ENCODE measurements around the gene DNAAF8.
"Not testable (repeated sequence)": the region's sequence is repeated elsewhere in the genome, so short reads cannot be mapped to it uniquely, and the experiment has no call there.

DNAAF8 gene

DNA sequence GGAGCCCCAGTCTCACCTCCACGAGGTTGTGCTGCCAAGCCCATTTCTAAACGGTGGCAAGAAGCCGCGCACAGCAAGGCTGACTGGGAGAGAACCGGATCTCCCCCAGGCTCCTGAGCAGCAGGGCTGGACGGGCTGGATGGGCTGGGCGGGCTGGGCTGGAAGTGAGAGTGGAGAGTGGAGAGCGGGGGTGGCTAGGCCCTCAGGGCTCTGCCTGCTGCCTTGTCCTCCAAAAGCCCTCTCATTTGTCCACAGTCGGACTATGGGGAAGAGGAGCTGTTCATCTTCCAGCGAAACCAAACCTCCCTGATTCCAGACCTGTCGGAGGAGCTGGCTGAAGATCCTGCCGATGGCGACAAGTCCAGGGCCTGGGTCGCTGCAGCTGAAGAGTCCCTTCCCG, 3.2 kb downstream of the DNAAF8 start:
- no peaks in the 10 kb centered on the region for H3K9me3 ChIP-seq (ENCODE audit: control insufficient read depth, insufficient read depth, low read length)
- H3K4me1 ChIP-seq (ENCODE audit: control insufficient read depth, low read length) = peaks cover 7% of the 10 kb centered on the region
- H3K4me2 ChIP-seq (ENCODE audit: low read length) = no peak overlapping the region
- no peaks in the 10 kb centered on the region for H3K36me3 ChIP-seq (ENCODE audit: control insufficient read depth, low read length)
- H3K27me3 ChIP-seq (ENCODE audit: control insufficient read depth, low read length) = no peaks in the 10 kb centered on the region
- TF ChIP-seq, protein P1, sequence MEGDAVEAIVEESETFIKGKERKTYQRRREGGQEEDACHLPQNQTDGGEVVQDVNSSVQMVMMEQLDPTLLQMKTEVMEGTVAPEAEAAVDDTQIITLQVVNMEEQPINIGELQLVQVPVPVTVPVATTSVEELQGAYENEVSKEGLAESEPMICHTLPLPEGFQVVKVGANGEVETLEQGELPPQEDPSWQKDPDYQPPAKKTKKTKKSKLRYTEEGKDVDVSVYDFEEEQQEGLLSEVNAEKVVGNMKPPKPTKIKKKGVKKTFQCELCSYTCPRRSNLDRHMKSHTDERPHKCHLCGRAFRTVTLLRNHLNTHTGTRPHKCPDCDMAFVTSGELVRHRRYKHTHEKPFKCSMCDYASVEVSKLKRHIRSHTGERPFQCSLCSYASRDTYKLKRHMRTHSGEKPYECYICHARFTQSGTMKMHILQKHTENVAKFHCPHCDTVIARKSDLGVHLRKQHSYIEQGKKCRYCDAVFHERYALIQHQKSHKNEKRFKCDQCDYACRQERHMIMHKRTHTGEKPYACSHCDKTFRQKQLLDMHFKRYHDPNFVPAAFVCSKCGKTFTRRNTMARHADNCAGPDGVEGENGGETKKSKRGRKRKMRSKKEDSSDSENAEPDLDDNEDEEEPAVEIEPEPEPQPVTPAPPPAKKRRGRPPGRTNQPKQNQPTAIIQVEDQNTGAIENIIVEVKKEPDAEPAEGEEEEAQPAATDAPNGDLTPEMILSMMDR (IDR thresholded peaks at IDR 0.05; ENCODE audit: low read depth, low read length, poor library complexity, severe bottlenecking) = no peak
- TF ChIP-seq EZH2phosphoT487 (IDR thresholded peaks at IDR 0.05; ENCODE audit: borderline replicate concordance, low read length) = no peak
- no peaks in the 10 kb centered on the region for H3K9me2 ChIP-seq (replicated peaks; ENCODE audit: control insufficient read depth, low read length)
- H3K79me2 ChIP-seq (ENCODE audit: control insufficient read depth, low read length) = peaks cover 11% of the 10 kb centered on the region
- no peak overlapping the region for H3K4me3 ChIP-seq (ENCODE audit: low read length)
- no peak overlapping the region for H3K27ac ChIP-seq (ENCODE audit: low read depth, low read length)
- no peaks in the 10 kb centered on the region for H3F3A ChIP-seq (ENCODE audit: control insufficient read depth, insufficient read depth)
- H4K20me1 ChIP-seq (ENCODE audit: control insufficient read depth, insufficient read depth, low read depth, low read length) = no peaks in the 10 kb centered on the region

DNA sequence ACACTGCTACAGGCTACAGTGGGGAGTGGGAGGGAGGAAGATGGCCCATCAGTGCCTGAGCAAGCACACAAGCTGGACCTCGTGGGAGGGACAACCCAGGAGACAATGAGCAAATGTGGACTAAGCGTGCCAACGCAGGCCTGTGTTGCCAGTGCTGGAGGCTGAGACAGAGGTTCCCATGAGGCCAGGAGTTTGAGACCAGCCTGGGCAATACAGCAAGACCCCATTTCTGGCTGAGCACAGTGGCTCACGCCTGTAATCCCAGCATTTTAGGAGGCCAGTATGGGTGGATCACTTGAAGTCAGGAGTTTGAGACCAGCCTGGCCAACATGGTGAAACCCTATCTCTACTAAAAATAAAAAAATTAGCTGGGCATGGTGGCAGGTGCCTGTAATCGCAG, 4.0 kb downstream of the DNAAF8 start:
- H3F3A ChIP-seq (ENCODE audit: control insufficient read depth, insufficient read depth); H3K36me3 ChIP-seq (ENCODE audit: control insufficient read depth, low read length); H4K20me1 ChIP-seq (ENCODE audit: control insufficient read depth, insufficient read depth, low read depth, low read length); H3K4me3 ChIP-seq (ENCODE audit: low read length); H3K27me3 ChIP-seq (ENCODE audit: control insufficient read depth, low read length); H3K4me2 ChIP-seq (ENCODE audit: low read length); H3K9me3 ChIP-seq (ENCODE audit: control insufficient read depth, insufficient read depth, low read length); H3K79me2 ChIP-seq (ENCODE audit: control insufficient read depth, low read length); H3K27ac ChIP-seq (ENCODE audit: low read depth, low read length); H3K9me2 ChIP-seq (replicated peaks; ENCODE audit: control insufficient read depth, low read length): not testable (repeated sequence)
- H3K4me1 ChIP-seq (ENCODE audit: control insufficient read depth, low read length) = peaks cover 15% of the 10 kb centered on the region

- no peaks in the 10 kb centered on the region for H3K9me3 ChIP-seq (ENCODE audit: control insufficient read depth, insufficient read depth, low read length)
- no peaks in the 10 kb centered on the region for H3F3A ChIP-seq (ENCODE audit: control insufficient read depth, insufficient read depth)
- no peak overlapping the region for H3K27ac ChIP-seq (ENCODE audit: low read depth, low read length)
- H3K36me3 ChIP-seq (ENCODE audit: control insufficient read depth, low read length) = no peaks in the 10 kb centered on the region
- H3K4me2 ChIP-seq (ENCODE audit: low read length) = peak overlapping the region; percentile 70
- TF ChIP-seq EZH2phosphoT487 (IDR thresholded peaks at IDR 0.05; ENCODE audit: borderline replicate concordance, low read length) = no peak
- TF ChIP-seq, protein P1 (IDR thresholded peaks at IDR 0.05; ENCODE audit: low read depth, low read length, poor library complexity, severe bottlenecking) = no peak
- H4K20me1 ChIP-seq (ENCODE audit: control insufficient read depth, insufficient read depth, low read depth, low read length) = no peaks in the 10 kb centered on the region
- H3K4me3 ChIP-seq (ENCODE audit: low read length) = peak overlapping the region; percentile 64
- peaks cover 29% of the 10 kb centered on the region for H3K4me1 ChIP-seq (ENCODE audit: control insufficient read depth, low read length)
- H3K79me2 ChIP-seq (ENCODE audit: control insufficient read depth, low read length) = no peaks in the 10 kb centered on the region
- H3K27me3 ChIP-seq (ENCODE audit: control insufficient read depth, low read length) = no peaks in the 10 kb centered on the region
- H3K9me2 ChIP-seq (replicated peaks; ENCODE audit: control insufficient read depth, low read length) = no peaks in the 10 kb centered on the region
These were observed 9.0 kb downstream of the DNAAF8 start for GRCh38 chr16:4743226-4743878.

DNA sequence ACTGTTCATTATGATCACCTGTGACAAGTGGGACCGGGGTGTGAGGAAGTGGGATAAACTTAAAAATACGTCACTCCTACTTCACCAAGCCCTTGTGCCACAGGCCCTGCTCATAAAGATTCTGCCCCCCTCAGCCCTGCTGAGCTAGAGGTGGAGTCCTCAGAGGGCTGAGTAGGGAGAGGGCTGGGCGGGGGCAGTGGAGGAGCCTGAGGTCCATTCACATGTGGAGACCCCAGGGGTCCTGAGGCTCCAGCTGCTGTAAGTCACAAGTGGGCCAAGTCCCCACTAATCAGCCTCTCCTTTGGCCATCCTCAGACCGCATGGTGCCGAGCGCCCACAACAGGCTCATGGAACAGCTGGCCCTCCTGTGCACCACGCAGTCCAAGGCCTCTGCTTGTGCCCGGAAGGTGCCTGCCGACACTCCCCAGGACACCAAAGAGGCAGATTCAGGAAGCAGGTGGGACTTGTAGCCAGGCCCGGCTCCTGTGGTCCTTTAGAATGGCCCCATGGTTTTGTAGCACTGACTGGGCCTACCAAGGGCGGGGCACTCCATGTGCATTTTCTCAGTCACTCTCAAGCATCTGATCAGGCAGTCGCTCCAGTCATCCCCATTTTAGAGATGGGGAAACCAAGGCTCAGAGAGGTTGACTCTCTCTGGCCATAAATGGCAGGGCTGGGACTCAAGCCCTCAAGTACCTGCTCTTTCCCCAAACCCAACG, 10.4 kb downstream of the DNAAF8 start:
- no peaks in the 10 kb centered on the region for H3K79me2 ChIP-seq (ENCODE audit: control insufficient read depth, low read length)
- no peaks in the 10 kb centered on the region for H3K36me3 ChIP-seq (ENCODE audit: control insufficient read depth, low read length)
- peaks cover 34% of the 10 kb centered on the region for H3K4me1 ChIP-seq (ENCODE audit: control insufficient read depth, low read length)
- H3K9me2 ChIP-seq (replicated peaks; ENCODE audit: control insufficient read depth, low read length) = no peaks in the 10 kb centered on the region
- no peaks in the 10 kb centered on the region for H3K27me3 ChIP-seq (ENCODE audit: control insufficient read depth, low read length)
- H3K4me2 ChIP-seq (ENCODE audit: low read length) = no peak overlapping the region
- no peak overlapping the region for H3K27ac ChIP-seq (ENCODE audit: low read depth, low read length)
- H4K20me1 ChIP-seq (ENCODE audit: control insufficient read depth, insufficient read depth, low read depth, low read length) = no peaks in the 10 kb centered on the region
- H3K9me3 ChIP-seq (ENCODE audit: control insufficient read depth, insufficient read depth, low read length) = no peaks in the 10 kb centered on the region
- no peaks in the 10 kb centered on the region for H3F3A ChIP-seq (ENCODE audit: control insufficient read depth, insufficient read depth)
- H3K4me3 ChIP-seq (ENCODE audit: low read length) = no peak overlapping the region
- TF ChIP-seq, protein P1 (IDR thresholded peaks at IDR 0.05; ENCODE audit: low read depth, low read length, poor library complexity, severe bottlenecking) = no peak
- TF ChIP-seq EZH2phosphoT487 (IDR thresholded peaks at IDR 0.05; ENCODE audit: borderline replicate concordance, low read length) = no peak

Measured in DOHH2 (cell line).